ENCODE results near the gene TLE5.
"Not testable (repeated sequence)": the region's sequence is repeated elsewhere in the genome, so short reads cannot be mapped to it uniquely, and the experiment has no call there.

TLE5 gene

DNA sequence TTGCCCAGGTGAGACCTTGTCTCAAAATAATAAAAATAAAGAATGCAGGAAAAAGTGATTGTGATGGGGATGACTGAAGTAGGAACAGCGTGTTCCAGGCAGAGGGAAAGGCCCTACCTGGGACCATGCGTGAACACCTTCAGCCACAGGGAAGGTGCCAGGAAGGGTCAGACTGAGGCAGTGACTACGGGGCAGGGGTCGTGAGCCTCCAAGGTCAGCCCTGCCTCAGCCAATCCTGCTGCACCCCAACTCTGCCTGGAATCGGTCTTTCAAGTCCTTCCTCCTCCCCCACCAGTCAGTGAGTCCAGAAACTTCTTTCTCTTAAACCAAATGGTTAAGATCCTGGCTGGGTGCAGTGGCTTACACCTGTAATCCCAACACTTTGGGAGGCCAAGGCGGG lies 17.1 kb downstream of the TLE5 start:
- Histone ChIP-seq H3K4me3 (ENCODE audit: insufficient read depth, low read depth, low read length, poor library complexity, severe bottlenecking) (no peak overlapping the region), H3K27ac (ENCODE audit: insufficient read depth, low read length, poor library complexity, severe bottlenecking) (no peak overlapping the region), H3K36me3 (ENCODE audit: control insufficient read depth, insufficient read depth, low read length) (no peaks in the 10 kb centered on the region), H3K27me3 (replicated peaks; ENCODE audit: control insufficient read depth, insufficient read depth, low read length, poor library complexity, severe bottlenecking) (no peaks in the 10 kb centered on the region), H3K4me1 (ENCODE audit: control insufficient read depth, insufficient read depth, low read length, poor library complexity, severe bottlenecking) (peaks cover 6% of the 10 kb centered on the region), H3K9me3 (ENCODE audit: control insufficient read depth, low read length) (no peaks in the 10 kb centered on the region)
- DNase-seq = no peak

DNA sequence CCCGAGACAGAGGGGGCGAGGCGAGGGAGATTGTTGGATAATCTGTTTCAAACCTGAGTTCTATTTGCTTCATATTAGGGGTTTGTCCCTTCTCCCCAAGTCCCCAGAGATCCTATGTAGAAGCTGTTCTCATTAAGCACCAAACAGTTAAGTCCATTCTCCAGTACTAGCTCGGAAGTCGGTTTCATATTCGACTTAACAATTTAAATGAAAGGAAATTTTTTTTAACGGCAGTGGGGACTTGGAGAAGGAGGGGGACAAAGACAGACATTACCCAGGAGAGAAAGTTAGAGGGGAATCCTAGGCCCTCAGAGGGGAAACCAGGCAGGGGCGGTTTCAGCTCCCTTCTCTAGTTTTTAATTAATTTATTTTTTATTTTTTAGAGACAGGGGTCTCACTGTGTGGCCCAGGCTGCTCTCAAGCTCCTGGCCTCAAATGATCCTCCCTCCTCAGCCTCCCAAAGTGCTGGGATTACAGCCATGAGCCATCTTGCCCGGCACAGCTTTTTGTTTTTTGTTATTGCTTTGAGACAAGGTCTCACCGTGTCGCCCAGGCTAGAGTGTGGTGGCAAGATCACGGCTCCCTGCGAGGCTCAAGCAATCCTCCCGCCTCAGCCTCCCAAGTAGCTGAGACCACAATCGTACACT lies 19.6 kb downstream of the TLE5 start:
- peaks cover 2% of the 10 kb centered on the region for H3K4me1 ChIP-seq (ENCODE audit: control insufficient read depth, insufficient read depth, low read length, poor library complexity, severe bottlenecking)
- H3K9me3 ChIP-seq (ENCODE audit: control insufficient read depth, low read length) = no peaks in the 10 kb centered on the region
- no peaks in the 10 kb centered on the region for H3K36me3 ChIP-seq (ENCODE audit: control insufficient read depth, insufficient read depth, low read length)
- H3K27ac ChIP-seq (ENCODE audit: insufficient read depth, low read length, poor library complexity, severe bottlenecking) = no peak overlapping the region
- H3K4me3 ChIP-seq (ENCODE audit: insufficient read depth, low read depth, low read length, poor library complexity, severe bottlenecking) = no peak overlapping the region
- no peaks in the 10 kb centered on the region for H3K27me3 ChIP-seq (replicated peaks; ENCODE audit: control insufficient read depth, insufficient read depth, low read length, poor library complexity, severe bottlenecking)
- no peak for DNase-seq

DNA sequence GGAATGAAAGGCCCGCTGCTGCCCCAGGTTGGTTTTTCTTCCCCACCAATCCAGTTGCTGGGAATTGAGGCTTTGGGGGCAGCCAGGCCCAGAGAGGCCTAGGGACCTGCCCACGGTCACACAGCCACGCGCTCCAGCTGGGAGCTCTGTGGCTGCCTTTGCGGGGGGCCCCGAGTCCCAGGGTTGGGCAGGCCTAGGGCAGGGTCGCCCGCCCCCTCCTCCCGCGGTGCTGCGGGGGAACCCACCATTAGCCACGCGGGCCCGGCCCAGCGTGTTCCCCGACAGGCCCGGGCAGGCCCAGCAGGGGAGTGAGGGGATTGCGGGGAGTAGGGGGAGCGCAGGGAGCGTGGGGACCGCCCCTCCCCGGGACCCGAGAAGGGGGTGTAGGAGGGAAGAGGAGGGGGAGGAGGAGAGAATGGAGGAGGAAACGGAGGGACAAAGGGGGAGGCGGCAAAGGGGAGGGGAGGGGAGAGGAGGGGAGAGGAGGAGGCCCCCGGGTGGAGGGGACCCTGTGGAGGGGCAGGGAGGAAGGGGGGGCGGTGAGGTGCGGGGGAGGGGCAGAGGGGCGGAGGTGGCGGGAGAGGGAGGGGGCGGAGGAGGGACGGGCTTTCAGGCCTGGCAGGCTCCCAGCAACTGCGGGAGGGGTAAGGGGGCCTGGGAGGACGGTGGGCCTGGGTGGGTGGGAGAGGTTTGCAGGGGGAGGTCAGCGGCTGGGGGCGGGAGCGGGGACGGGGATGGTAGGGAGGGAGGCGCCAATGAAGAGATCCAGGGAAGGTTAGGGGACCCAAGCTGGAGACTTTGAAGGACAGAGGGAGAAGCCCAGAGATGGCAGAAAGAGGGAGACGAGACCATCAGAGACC lies 20.3 kb downstream of the TLE5 start:
- no peak for DNase-seq
- Histone ChIP-seq H3K36me3 (ENCODE audit: control insufficient read depth, insufficient read depth, low read length) (no peaks in the 10 kb centered on the region), H3K9me3 (ENCODE audit: control insufficient read depth, low read length) (no peaks in the 10 kb centered on the region), H3K27me3 (replicated peaks; ENCODE audit: control insufficient read depth, insufficient read depth, low read length, poor library complexity, severe bottlenecking) (no peaks in the 10 kb centered on the region), H3K4me1 (ENCODE audit: control insufficient read depth, insufficient read depth, low read length, poor library complexity, severe bottlenecking) (peaks cover 2% of the 10 kb centered on the region), H3K27ac (ENCODE audit: insufficient read depth, low read length, poor library complexity, severe bottlenecking) (no peak overlapping the region), H3K4me3 (ENCODE audit: insufficient read depth, low read depth, low read length, poor library complexity, severe bottlenecking) (no peak overlapping the region)

DNA sequence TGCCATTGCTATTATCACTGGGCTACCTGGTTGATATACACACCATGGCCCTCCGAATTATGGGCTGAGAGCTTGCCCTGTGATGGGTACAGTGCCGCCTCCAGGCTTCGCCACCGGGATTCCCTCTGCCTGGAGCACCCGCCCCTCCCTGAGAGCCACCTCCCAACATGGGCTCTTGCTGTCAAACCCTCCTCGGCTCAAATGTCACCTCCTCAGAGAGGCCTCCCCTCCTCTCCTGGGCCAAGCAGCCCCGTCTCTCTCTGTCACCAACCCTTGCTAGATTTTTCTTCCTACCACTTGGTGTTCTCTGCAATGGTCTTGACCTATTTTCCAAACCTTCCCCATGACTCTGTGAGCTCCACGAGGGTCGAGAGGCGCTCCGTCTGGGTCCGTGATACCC lies 21.0 kb downstream of the TLE5 start:
- no peak for DNase-seq
- H3K9me3 ChIP-seq (ENCODE audit: control insufficient read depth, low read length) = no peaks in the 10 kb centered on the region
- H3K27ac ChIP-seq (ENCODE audit: insufficient read depth, low read length, poor library complexity, severe bottlenecking) = no peak overlapping the region
- H3K4me3 ChIP-seq (ENCODE audit: insufficient read depth, low read depth, low read length, poor library complexity, severe bottlenecking) = no peak overlapping the region
- no peaks in the 10 kb centered on the region for H3K27me3 ChIP-seq (replicated peaks; ENCODE audit: control insufficient read depth, insufficient read depth, low read length, poor library complexity, severe bottlenecking)
- peaks cover 6% of the 10 kb centered on the region for H3K4me1 ChIP-seq (ENCODE audit: control insufficient read depth, insufficient read depth, low read length, poor library complexity, severe bottlenecking)
- no peaks in the 10 kb centered on the region for H3K36me3 ChIP-seq (ENCODE audit: control insufficient read depth, insufficient read depth, low read length)

DNA sequence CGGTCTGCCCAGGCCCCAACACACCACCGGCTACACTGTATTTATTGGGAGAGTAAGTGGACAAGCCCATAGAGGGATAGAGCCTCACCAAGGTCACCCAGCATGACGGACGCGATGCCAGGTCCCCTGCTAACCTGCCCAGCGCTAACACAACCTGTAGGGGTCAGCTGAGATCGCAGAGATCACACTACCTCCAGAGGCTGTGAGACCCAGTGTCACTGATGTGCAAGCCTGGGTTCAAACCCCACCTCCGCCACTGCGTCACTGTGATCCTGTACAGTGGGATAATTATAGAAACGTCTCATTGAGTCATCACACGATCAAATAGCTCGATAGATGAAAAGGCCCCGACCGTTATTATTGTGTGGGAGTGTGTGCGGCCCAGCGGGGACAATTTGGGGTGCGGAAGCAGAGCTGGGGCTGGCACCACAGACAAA lies 22.6 kb downstream of the TLE5 start:
- Histone ChIP-seq H3K36me3 (ENCODE audit: control insufficient read depth, insufficient read depth, low read length) (no peaks in the 10 kb centered on the region), H3K4me3 (ENCODE audit: insufficient read depth, low read depth, low read length, poor library complexity, severe bottlenecking) (no peak overlapping the region), H3K4me1 (ENCODE audit: control insufficient read depth, insufficient read depth, low read length, poor library complexity, severe bottlenecking) (peaks cover 20% of the 10 kb centered on the region), H3K27me3 (replicated peaks; ENCODE audit: control insufficient read depth, insufficient read depth, low read length, poor library complexity, severe bottlenecking) (no peaks in the 10 kb centered on the region), H3K9me3 (ENCODE audit: control insufficient read depth, low read length) (no peaks in the 10 kb centered on the region), H3K27ac (ENCODE audit: insufficient read depth, low read length, poor library complexity, severe bottlenecking) (no peak overlapping the region)
- DNase-seq = no peak

DNA sequence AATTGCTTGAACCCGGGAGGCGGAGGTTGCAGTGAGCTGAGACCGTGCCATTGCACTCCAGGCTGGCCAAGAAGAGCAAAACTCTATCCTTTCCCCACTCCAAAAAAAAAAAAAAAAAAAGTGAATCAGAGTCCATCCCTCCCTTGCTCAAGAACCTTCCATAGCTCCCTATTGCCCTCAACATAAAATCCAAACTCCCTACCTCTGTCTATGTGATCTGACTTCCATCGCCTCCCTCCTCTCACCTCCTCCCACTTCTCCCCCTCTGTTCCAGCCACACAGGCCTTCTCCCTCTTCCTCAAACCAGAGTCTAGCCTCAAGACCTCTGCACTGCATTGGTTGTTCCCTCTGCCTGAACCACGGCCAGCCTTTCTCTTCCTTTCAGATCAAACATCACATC lies 23.2 kb downstream of the TLE5 start:
- Histone ChIP-seq H3K27ac (ENCODE audit: insufficient read depth, low read length, poor library complexity, severe bottlenecking) (no peak overlapping the region), H3K9me3 (ENCODE audit: control insufficient read depth, low read length) (no peaks in the 10 kb centered on the region), H3K36me3 (ENCODE audit: control insufficient read depth, insufficient read depth, low read length) (no peaks in the 10 kb centered on the region), H3K4me3 (ENCODE audit: insufficient read depth, low read depth, low read length, poor library complexity, severe bottlenecking) (no peak overlapping the region), H3K4me1 (ENCODE audit: control insufficient read depth, insufficient read depth, low read length, poor library complexity, severe bottlenecking) (peaks cover 22% of the 10 kb centered on the region), H3K27me3 (replicated peaks; ENCODE audit: control insufficient read depth, insufficient read depth, low read length, poor library complexity, severe bottlenecking) (no peaks in the 10 kb centered on the region)
- DNase-seq = no peak

DNA sequence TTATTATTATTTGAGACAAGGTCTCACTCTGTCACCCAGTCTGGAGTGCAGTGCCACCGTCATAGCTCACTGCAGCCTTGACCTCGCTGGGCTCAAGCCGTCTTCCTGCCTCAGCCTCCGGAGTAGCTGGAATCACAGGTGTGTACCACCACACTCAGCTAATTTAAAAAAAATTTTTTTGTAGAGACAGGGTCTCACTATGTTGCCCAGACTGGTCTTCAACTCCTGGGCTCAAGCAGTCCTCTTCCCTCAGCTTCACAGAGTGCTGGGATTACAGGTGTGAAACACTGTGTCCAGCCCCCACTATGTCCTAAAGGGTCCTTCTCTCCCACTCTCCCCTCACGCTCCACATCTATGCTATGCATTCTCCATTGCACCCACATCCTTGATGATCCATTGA lies 24.1 kb downstream of the TLE5 start:
- Histone ChIP-seq H3K36me3 (ENCODE audit: control insufficient read depth, insufficient read depth, low read length) (no peaks in the 10 kb centered on the region), H3K4me3 (ENCODE audit: insufficient read depth, low read depth, low read length, poor library complexity, severe bottlenecking) (no peak overlapping the region), H3K27ac (ENCODE audit: insufficient read depth, low read length, poor library complexity, severe bottlenecking) (no peak overlapping the region), H3K9me3 (ENCODE audit: control insufficient read depth, low read length) (no peaks in the 10 kb centered on the region), H3K27me3 (replicated peaks; ENCODE audit: control insufficient read depth, insufficient read depth, low read length, poor library complexity, severe bottlenecking) (no peaks in the 10 kb centered on the region), H3K4me1 (ENCODE audit: control insufficient read depth, insufficient read depth, low read length, poor library complexity, severe bottlenecking) (peaks cover 22% of the 10 kb centered on the region)
- no peak for DNase-seq

DNA sequence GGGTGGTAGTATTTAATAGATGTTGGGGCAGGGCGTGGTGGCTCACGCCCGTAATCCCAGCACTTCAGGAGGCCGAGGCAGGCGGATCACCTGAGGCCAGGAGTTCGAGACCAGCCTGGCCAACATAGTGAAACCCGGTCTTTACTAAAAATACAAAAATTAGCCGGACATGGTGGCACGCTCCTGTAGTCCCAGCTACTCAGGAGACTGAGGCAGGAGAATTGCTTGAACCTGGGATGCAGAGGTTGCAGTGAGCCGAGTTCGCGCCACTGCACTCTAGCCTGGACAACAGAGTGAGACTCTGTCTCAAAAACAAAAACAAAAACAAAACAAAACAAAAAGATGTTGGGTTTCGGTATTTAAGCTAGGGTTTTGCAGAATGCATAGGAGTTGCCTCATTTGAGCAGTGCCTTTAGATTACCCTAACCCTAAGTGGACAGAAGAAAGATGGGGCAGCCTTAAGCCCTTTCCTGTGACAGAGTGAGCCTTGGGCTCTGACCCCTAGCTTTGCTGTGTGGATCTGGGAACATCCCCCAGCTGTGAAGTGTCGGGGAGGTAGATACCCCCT lies 25.2 kb downstream of the TLE5 start:
- H3K9me3 ChIP-seq (ENCODE audit: control insufficient read depth, low read length); H3K36me3 ChIP-seq (ENCODE audit: control insufficient read depth, insufficient read depth, low read length); DNase-seq; H3K4me3 ChIP-seq (ENCODE audit: insufficient read depth, low read depth, low read length, poor library complexity, severe bottlenecking); H3K27ac ChIP-seq (ENCODE audit: insufficient read depth, low read length, poor library complexity, severe bottlenecking); H3K27me3 ChIP-seq (replicated peaks; ENCODE audit: control insufficient read depth, insufficient read depth, low read length, poor library complexity, severe bottlenecking): not testable (repeated sequence)
- H3K4me1 ChIP-seq (ENCODE audit: control insufficient read depth, insufficient read depth, low read length, poor library complexity, severe bottlenecking) = peaks cover 22% of the 10 kb centered on the region

DNA sequence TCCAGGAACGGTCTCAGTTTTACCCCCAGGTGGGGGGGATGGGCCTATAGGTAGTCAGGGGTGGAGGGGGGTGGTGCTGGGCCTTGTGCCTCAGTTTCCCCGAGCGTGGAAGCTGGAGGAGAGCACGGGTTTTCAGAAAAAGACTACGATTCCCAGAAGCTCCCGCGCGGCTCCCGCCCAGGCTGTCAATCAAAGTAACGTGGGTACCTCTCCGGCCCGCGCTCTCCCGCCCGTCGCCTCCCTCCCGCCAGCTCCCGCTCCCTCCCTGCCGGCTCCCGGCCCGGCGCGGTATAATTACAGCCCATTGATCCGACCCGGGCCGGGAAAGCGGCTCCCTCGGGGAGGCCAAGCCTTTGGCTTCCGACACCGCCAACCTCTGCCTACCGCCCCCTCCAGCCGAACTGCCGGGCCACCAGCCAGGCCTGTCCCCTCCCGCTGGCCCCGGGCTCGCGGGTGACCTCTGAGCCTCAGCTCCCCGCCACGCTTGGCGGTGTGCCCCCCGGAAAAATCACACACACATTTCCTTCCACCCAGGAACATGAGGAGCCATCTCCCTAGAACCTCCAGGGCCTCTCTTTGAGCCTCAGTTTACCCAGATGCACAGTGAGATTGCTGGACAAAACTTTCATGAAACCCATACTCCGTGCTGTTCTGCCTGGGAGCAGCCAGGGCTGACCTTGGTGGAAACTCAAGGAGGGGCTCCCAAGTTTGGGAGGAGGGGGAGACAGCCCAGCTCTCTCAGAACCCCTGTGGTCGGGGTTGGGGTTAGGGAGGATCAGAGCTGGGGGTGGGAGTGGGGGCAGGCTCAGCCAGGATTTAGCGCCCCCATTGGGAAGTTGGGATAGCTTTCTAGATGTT lies 25.9 kb downstream of the TLE5 start:
- H3K9me3 ChIP-seq (ENCODE audit: control insufficient read depth, low read length) = no peaks in the 10 kb centered on the region
- H3K4me3 ChIP-seq (ENCODE audit: insufficient read depth, low read depth, low read length, poor library complexity, severe bottlenecking) = peak overlapping the region; percentile 75
- peak; percentile 62 to 73 (median 64) for DNase-seq
- peak overlapping the region; percentile 69 for H3K27ac ChIP-seq (ENCODE audit: insufficient read depth, low read length, poor library complexity, severe bottlenecking)
- H3K27me3 ChIP-seq (replicated peaks; ENCODE audit: control insufficient read depth, insufficient read depth, low read length, poor library complexity, severe bottlenecking) = no peaks in the 10 kb centered on the region
- H3K36me3 ChIP-seq (ENCODE audit: control insufficient read depth, insufficient read depth, low read length) = no peaks in the 10 kb centered on the region
- H3K4me1 ChIP-seq (ENCODE audit: control insufficient read depth, insufficient read depth, low read length, poor library complexity, severe bottlenecking) = peaks cover 20% of the 10 kb centered on the region
